ENCODE measurements around the gene EXOC3L4. TPM values are rescaled to one million over a fixed set of nuclear protein-coding genes. Genes with fewer than 3 reads are reported as not detected.

Gene EXOC3L4
- total and polyA plus RNA-seq, 9 of the 15 experiments (the other 6 are each of a cell fraction or from before 2014, with no cell fraction given), result 0.10 to 6.7 (median 0.98) TPM; not detected in 1

GRCh38 chr14:103121846-103122584, 27.5 kb downstream of the EXOC3L4 start (continued):
- TF ChIP-seq ZNF407 (IDR thresholded peaks at IDR 0.05; ENCODE audit: low read depth) (no peak), ZC3H11A (IDR thresholded peaks at IDR 0.05; ENCODE audit: low read depth, low read length) (no peak), THRAP3 (IDR thresholded peaks at IDR 0.05; ENCODE audit: borderline replicate concordance) (no peak), ZNF23 (CRISPR knock-in tag; IDR thresholded peaks at IDR 0.05) (no peak), TCF3 (CRISPR knock-in tag; IDR thresholded peaks at IDR 0.05) (no peak), ZNF324 (CRISPR knock-in tag; IDR thresholded peaks at IDR 0.05) (no peak), RAD51 (IDR thresholded peaks at IDR 0.05; ENCODE audit: borderline replicate concordance, low read depth) (no peak), MYNN (IDR thresholded peaks at IDR 0.05) (peak; percentile 77; the same call in 1 of the 2 replicates), MYNN (CRISPR knock-in tag; IDR thresholded peaks at IDR 0.05) (no peak), DACH1 (IDR thresholded peaks at IDR 0.05; ENCODE audit: partially characterized antibody) (no peak), TOE1 (IDR thresholded peaks at IDR 0.05; ENCODE audit: borderline replicate concordance) (no peak), TOE1 (CRISPR knock-in tag; IDR thresholded peaks at IDR 0.05; ENCODE audit: borderline replicate concordance, low read depth) (no peak), NFIC (IDR thresholded peaks at IDR 0.05) (peak; percentile 99), ZNF764 (CRISPR knock-in tag; IDR thresholded peaks at IDR 0.05; ENCODE audit: low read depth) (no peak), HIVEP1 (CRISPR knock-in tag; IDR thresholded peaks at IDR 0.05) (no peak), ADNP (tag; IDR thresholded peaks at IDR 0.05) (no peak), ARID4B (CRISPR knock-in tag; IDR thresholded peaks at IDR 0.05) (no peak), KDM2B (CRISPR knock-in tag; IDR thresholded peaks at IDR 0.05) (no peak)
